ENCODE measurements around the gene CHURC1. TPM values are rescaled to one million over a fixed set of nuclear protein-coding genes. Genes with fewer than 3 reads are reported as not detected.

CHURC1 gene
- total RNA-seq, 1 donor from 2014 or later = 33.1 TPM

DNA sequence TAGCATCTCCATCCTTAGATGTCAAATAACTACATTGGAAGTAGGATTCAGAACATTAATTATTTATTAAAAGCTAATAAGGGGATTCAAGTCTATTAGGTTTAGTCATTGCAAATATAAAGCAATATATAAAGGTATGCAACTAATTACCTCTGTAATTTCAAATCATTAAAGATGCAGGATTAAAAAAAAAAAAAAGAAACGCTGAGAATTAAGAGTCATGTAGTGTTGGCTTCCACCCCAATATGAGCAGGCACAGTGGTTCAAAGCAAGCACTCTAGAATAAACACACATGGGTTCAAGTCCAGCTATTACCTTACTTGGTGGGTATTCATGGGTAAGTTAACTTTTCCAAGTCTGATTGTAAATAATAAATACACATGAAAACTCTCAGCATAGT lies 45.4 kb upstream of the CHURC1 start:
- Mint-ChIP-seq H3K36me3 (ENCODE audit: low read depth) (no peaks in the 10 kb centered on the region), H3K4me1 (no peaks in the 10 kb centered on the region), H3K27ac (ENCODE audit: unreplicated experiment) (no peak overlapping the region), H3K4me3 (no peak overlapping the region), H3K27me3 (ENCODE audit: low read depth) (peaks cover 46% of the 10 kb centered on the region), H3K9me3 (peaks cover 5% of the 10 kb centered on the region)
- DNase-seq (ENCODE audit: low read depth, low spot score) = no peak
- TF ChIP-seq, protein P1, sequence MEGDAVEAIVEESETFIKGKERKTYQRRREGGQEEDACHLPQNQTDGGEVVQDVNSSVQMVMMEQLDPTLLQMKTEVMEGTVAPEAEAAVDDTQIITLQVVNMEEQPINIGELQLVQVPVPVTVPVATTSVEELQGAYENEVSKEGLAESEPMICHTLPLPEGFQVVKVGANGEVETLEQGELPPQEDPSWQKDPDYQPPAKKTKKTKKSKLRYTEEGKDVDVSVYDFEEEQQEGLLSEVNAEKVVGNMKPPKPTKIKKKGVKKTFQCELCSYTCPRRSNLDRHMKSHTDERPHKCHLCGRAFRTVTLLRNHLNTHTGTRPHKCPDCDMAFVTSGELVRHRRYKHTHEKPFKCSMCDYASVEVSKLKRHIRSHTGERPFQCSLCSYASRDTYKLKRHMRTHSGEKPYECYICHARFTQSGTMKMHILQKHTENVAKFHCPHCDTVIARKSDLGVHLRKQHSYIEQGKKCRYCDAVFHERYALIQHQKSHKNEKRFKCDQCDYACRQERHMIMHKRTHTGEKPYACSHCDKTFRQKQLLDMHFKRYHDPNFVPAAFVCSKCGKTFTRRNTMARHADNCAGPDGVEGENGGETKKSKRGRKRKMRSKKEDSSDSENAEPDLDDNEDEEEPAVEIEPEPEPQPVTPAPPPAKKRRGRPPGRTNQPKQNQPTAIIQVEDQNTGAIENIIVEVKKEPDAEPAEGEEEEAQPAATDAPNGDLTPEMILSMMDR (conservative IDR thresholded peaks at IDR 0.05) = no peak

DNA sequence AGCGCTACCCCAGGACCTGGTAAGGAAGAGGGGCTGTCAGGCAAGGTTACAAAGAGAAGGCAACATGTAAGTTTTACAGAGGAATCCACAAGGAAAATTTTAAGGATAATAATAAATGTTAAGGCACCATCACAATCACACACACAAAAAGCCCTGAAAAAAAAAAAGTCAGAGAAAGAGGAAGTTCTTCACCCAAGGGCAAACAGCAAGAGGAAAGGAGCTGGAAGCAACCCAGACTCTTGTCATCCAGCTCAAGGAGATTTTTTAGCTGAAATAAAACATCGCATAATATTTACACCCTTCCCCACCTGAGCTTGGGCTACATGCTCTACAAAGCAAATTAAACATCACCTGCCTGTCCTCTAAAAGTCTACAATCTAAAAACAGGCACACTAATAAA lies 44.1 kb upstream of the CHURC1 start:
- DNase-seq (ENCODE audit: low read depth, low spot score) = no peak
- H3K27ac Mint-ChIP-seq (ENCODE audit: unreplicated experiment) = no peak overlapping the region
- peaks cover 5% of the 10 kb centered on the region for H3K9me3 Mint-ChIP-seq
- no peaks in the 10 kb centered on the region for H3K36me3 Mint-ChIP-seq (ENCODE audit: low read depth)
- peaks cover 59% of the 10 kb centered on the region for H3K27me3 Mint-ChIP-seq (ENCODE audit: low read depth)
- TF ChIP-seq, protein P1 (conservative IDR thresholded peaks at IDR 0.05) = no peak
- H3K4me3 Mint-ChIP-seq = no peak overlapping the region
- H3K4me1 Mint-ChIP-seq = no peaks in the 10 kb centered on the region

GRCh38 chr14:64871344-64871743 lies 42.9 kb upstream of the CHURC1 start:
- no peak for DNase-seq (ENCODE audit: low read depth, low spot score)
- Mint-ChIP-seq H3K9me3 (peaks cover 5% of the 10 kb centered on the region), H3K4me3 (no peak overlapping the region), H3K27ac (ENCODE audit: unreplicated experiment) (no peak overlapping the region), H3K36me3 (ENCODE audit: low read depth) (no peaks in the 10 kb centered on the region), H3K27me3 (ENCODE audit: low read depth) (peaks cover 71% of the 10 kb centered on the region), H3K4me1 (no peaks in the 10 kb centered on the region)
- TF ChIP-seq, protein P1 (conservative IDR thresholded peaks at IDR 0.05) = no peak

DNA sequence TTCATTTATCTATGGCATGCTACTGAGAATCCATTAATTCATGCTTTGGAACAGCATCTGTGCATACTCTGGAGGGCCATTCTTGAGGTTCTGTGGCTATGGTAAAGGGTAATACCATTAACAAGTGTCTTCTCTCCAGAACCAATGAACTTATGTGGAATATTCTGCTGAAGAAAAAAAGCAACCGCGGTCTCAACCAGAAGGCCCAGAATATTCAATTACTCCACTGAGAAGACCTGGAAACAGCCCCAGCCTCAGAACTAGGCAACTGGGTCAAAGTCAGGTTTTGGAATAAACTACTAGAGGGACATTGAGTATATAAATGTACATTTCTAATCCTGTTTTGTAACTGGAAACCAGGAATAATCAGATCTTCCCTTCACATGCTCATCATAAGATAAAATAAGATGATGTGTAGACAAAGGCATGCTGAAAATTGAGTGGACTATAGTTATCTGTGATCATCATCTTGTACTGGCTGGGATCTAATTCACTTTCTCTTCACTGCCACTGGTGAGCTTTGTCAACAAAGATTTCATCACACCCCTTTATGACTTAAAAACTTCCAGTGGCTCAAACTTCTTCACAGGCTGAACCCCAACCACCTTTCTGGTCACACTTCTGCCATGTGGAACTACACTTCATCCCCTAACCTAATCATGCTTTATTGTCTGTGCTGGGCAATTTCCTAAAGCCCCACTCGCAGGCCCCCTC lies 40.6 kb upstream of the CHURC1 start:
- Mint-ChIP-seq H3K9me3 (peaks cover 5% of the 10 kb centered on the region), H3K27ac (ENCODE audit: unreplicated experiment) (no peak overlapping the region), H3K4me1 (no peaks in the 10 kb centered on the region), H3K36me3 (ENCODE audit: low read depth) (no peaks in the 10 kb centered on the region), H3K4me3 (no peak overlapping the region), H3K27me3 (ENCODE audit: low read depth) (peaks cover 85% of the 10 kb centered on the region)
- no peak for DNase-seq (ENCODE audit: low read depth, low spot score)
- TF ChIP-seq, protein P1 (conservative IDR thresholded peaks at IDR 0.05) = no peak

GRCh38 chr14:64875350-64875749 lies 38.9 kb upstream of the CHURC1 start:
- no peak overlapping the region for H3K27ac Mint-ChIP-seq (ENCODE audit: unreplicated experiment)
- H3K9me3 Mint-ChIP-seq = peaks cover 5% of the 10 kb centered on the region
- H3K36me3 Mint-ChIP-seq (ENCODE audit: low read depth) = no peaks in the 10 kb centered on the region
- H3K27me3 Mint-ChIP-seq (ENCODE audit: low read depth) = peaks cover 90% of the 10 kb centered on the region
- TF ChIP-seq, protein P1 (conservative IDR thresholded peaks at IDR 0.05) = no peak
- H3K4me3 Mint-ChIP-seq = no peak overlapping the region
- no peaks in the 10 kb centered on the region for H3K4me1 Mint-ChIP-seq
- no peak for DNase-seq (ENCODE audit: low read depth, low spot score)

Data from neural crest cell (in vitro differentiated cells).